Activated T-cell treated with anti-CD3 and anti-CD28 coated beads for 48 hours (primary cell): ENCODE measurements around the gene IL4.
"Not testable (repeated sequence)": the region's sequence is repeated elsewhere in the genome, so short reads cannot be mapped to it uniquely, and the experiment has no call there.

ENCODE experiments used
- DNase-seq: peaks from one replicate; pipeline ENCODE4 v3.0.0-alpha.2; 2020; ENCODE audit warnings: low read depth

The IL4 gene

GRCh38 chr5:132673939-132674630, at the start of gene IL4:
IL4 (plus strand) TSS chr5:132673989; CDS start chr5:132674051, 62 bp downstream.
- DNase-seq: no peak

- DNase-seq: no peak
Measured at GRCh38 chr5:132627470-132627869, 46.3 kb upstream of the IL4 start.

DNA sequence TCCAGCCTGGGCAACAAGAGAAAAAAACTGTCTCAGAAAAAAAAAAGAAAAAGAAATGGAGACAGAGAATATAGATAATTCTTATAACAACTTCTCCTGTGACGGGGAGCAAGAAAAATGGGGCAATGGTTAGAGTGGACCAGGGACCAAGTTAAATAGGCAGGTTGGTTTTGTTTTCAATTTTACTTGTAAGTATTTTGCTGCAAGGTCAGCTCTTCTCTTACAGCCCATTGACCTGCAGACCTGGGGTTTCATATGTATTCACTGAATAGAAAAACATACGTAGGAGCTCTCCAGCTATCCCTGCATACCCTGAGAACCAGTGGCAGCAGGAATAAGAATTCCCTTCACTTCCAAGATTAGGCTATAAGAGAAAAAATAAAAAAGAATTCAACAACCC, 45.0 kb upstream of the IL4 start:
- DNase-seq: no peak

DNA sequence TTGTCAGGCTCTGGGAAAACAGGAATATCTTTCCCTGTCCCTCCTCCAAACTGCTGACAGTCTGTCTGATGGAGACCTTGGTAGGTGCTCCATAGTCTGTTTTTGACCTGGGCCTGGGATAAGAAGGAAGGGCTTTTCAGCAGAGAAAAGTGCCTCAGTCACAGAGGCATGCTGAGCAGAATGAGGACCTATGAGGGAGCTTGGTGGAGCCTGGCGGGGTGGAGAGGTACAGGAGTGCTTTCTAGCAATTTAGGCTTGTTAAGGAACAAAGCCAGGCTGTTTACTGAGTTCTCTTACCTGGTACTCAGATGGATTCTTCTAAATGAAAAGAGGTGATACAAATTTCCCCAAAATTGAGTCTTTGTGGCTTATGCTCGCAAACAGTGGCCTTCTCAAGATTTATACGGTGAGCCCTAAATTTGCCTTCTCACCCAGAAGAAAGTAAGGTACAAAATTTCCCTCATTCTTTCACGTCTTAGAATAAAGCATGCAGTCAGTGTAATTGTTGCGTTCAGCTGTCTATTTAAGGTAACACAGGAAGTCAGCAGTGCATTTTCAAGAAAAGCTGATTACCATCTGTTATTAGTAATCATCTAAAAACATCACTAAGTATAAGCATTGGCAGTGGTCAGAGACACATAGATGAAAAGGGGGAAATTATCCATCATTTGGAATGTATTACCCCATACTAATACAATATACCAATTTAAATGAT, 44.4 kb upstream of the IL4 start:
- no peak for DNase-seq

DNA sequence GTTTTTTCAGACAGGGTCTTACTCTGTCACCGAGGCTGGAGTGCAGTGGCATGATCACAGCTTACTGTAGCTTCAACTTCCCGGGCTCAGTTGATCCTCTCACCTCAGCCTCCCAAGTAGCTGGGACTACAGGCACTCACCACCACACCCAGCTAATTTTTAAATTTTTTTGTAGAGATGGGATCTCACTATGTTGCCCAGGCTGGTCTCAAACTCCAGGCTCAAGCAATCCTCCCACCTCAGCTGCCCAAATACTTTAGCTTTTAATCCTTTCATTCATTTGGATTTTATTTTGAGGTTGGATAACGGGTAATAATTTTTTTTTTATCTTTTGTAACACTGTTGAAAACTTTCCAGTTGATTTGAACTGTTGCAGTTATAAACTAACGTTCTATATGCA, 40.2 kb upstream of the IL4 start:
- not testable (repeated sequence) for DNase-seq

DNA sequence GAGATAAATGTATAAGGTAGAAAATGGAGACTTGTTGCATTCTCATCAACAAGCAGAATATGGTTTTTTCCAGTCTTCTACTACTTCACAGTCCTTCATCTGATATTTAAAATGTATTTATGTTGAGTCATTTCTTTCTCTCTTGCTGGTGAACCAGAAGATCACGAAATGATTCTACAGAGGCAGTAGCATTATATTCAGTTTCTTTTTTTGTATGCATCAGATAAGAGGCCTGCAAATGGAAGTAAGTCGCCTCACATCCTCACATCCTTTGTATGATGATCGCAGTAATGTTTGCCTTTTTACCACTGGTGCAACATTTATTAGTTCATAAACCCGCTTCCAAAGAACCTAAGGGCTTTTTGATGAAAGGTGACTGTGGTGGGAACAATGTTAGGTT, 37.9 kb upstream of the IL4 start:
- no peak for DNase-seq

- no peak for DNase-seq
Measured at GRCh38 chr5:132637241-132637640, 36.5 kb upstream of the IL4 start.

- DNase-seq: no peak
Measured at GRCh38 chr5:132639706-132640130, 34.1 kb upstream of the IL4 start.

- no peak for DNase-seq
Measured at GRCh38 chr5:132640613-132641012, 33.2 kb upstream of the IL4 start.

GRCh38 chr5:132641241-132641723, 32.5 kb upstream of the IL4 start:
- no peak for DNase-seq

GRCh38 chr5:132641841-132642240, 31.9 kb upstream of the IL4 start:
- DNase-seq: no peak

- no peak for DNase-seq
Measured at GRCh38 chr5:132644177-132644576, 29.6 kb upstream of the IL4 start.

DNA sequence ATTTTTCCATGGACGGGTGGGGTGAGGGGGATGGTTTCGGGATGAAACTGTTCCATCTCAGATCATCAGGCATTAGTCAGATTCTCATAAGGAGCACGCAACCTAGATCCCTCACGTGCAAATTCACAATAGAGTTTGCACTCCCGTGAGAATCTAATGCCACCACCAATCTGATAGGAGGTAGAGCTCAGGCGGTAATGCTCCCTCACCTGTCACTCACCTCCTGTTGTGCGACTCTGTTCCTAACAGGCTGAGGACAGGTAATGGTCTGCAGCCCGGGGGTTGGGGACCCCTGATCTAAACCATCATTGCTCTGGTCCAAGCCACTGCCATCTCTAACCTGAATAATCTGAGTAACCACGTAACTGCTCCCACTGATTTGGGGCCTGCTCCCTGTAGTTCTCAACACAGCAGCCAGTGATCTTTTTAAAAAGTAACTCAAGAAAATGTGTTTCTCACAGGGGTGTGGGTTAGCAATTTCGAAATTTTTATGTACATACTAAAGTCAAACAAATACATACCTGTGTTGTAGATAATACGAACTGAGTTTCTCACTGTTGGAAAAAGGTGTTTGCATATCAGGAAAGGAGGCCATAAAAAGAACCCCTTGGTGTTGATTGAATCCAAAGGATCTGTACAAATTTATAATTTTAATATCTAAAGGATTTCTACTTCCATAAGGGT, 27.1 kb upstream of the IL4 start:
- DNase-seq: no peak

DNA sequence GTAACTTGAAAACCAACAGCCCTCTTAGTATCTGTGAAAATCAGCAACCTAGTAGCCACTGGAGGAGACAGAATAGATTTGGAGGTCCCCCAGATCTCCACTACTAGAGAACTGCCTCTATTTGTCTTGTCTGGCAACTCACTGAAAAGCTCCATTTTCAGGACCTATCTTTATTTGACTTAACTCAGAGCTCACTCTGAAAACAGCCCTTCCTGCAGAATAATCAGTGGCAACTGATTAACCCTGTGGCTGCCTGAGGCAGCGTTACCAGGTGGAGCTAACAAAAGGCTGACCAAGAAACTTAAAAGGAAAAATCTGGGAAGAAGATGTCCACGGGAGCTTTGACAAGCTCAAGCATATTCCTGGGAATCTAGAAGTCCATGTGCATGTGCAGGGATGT, 26.3 kb upstream of the IL4 start:
- no peak for DNase-seq

GRCh38 chr5:132648355-132648754, 25.4 kb upstream of the IL4 start:
- DNase-seq: no peak

- no peak for DNase-seq
Measured at GRCh38 chr5:132651838-132652469, 21.8 kb upstream of the IL4 start.

DNA sequence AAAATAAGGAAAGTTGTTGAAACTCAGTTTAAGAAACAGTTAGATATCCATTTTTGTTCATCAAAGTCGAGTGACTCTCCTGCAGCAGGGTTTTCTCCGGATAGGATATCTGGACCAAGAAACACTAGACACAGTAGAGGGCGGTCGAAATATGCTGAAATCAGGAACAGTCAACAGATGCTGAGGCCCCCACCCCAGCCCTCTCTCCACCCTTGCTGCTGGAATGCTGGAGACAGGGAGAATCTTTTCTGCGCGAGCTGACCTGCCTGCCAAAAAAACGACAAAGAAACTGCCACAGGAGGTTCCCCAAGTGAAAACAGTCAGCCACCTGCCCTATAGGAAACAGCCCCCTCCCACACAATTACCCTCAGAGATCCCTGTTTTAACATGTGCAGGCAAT, 20.1 kb upstream of the IL4 start:
- no peak for DNase-seq

DNA sequence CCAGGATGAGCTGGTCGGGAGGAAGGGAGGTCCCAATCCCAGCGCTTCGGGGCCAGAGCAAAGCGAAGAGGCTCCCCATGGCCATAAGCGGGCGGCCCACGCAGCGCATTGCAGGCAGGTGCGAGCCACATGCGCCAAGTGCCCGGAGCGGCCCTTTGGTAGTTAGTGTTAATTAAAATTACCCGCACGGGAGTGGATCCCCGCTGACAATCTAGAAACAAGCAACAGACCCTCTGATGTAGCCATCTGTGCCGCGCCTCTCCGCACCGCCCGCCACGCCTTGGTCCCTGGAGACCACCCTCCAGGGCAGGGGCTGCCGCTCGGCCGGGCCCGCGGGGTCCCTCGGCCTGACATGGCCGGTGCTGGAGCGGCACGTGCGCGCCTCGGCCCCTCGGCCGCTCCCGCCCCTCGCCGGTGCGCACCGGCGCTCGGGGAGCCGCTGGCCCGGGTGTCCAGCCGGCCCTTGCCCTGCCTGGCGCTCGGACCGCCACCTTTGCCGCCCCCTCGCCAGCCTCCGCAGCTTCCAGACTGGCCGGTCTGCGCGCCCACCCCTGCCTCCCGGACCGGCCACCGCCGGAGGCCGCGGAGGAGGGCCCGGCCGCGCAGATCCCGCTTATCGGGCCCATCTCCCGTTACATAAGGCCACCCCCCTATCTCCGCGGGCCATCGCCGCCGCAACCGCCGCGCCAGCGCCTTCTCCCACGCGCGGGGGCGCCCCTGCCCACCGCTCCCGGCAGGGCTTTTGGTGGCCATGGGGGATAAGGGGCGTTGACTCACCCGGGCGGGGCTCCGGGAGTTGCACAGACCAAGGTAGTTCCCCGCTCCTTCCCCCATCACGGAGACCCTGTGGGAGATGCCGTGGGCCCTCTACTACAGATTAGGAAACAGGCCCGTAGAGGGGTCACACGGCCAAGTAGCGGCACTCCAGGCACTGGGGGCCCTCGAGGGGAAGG, 17.7 kb upstream of the IL4 start:
- DNase-seq: peak; percentile 53

DNA sequence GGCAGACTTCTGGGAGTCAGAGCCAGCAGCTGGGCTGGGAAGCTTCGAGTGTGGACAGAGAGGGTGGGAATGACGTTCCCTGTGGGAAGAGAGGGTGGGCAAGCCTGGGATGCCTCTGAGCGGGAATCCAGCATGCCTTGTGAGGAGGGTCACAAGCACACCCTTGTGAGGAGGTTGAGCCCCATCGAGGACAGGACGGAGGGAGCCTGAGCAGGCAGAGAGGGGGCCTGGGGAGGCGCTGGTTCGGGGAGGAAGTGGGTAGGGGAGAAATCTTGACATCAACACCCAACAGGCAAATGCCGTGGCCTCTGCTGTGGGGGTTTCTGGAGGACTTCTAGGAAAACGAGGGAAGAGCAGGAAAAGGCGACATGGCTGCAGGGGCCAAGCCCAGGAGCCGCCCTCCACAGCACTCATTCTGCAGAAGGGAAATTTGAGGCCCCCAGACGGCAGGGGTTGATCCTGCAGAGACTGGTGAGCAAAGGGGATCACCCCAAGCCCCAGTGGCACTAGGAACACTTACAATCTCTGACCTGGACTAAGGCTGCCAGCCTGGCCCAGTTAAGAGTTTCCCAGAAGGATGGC, 16.9 kb upstream of the IL4 start:
- DNase-seq: no peak

GRCh38 chr5:132657676-132658380, 16.0 kb upstream of the IL4 start, which contains the start of gene IL13:
IL13 (plus strand) TSS chr5:132658173; CDS start chr5:132658187, 14 bp downstream.
- DNase-seq: no peak
